Spleen (tissue), 11 donors: ENCODE data around the gene CLEC3A. TPM values are rescaled to one million over a fixed set of nuclear protein-coding genes. Genes with fewer than 3 reads are reported as not detected.

ENCODE experiments used
- DNase-seq: peaks from one replicate; pipeline ENCODE4 v3.0.0-alpha.2; 2020
- H3K27ac ChIP-seq, 8 donors: fragments of 200-600 bp; sonication (generic) in 7 of 8; 1 replicate in 4 of 8; 2 replicates in 4 of 8; pipeline versions ENCODE4 v1.5.0 to v1.8.0; 2016 to 2021; ENCODE audit warnings: inconsistent platforms in 4 of 8, mild to moderate bottlenecking in 4 of 8, moderate library complexity in 1 of 8
- H3K27me3 ChIP-seq, 7 donors: fragments of 200-600 bp; sonication (generic) in 6 of 7; replicated peaks in 1 of 7; 1 replicate in 4 of 7; 2 replicates in 3 of 7; pipeline versions ENCODE4 v1.5.0 to v1.8.0; 2016 to 2021; ENCODE audit warnings: inconsistent platforms in 3 of 7, mild to moderate bottlenecking in 1 of 7
- H3K36me3 ChIP-seq, 6 donors: fragments of 200-600 bp; sonication (generic) in 5 of 6; 1 replicate in 4 of 6; 2 replicates in 2 of 6; pipeline versions ENCODE4 v1.5.0 to v1.8.0; 2016 to 2021; ENCODE audit warnings: inconsistent platforms in 2 of 6
- H3K4me1 ChIP-seq, 6 donors: fragments of 200-600 bp; sonication (generic) in 5 of 6; 1 replicate in 3 of 6; 2 replicates in 3 of 6; pipeline versions ENCODE4 v1.5.0 to v1.8.0; 2016 to 2021; ENCODE audit warnings: inconsistent platforms in 3 of 6
- H3K4me3 ChIP-seq, 8 donors: fragments of 200-600 bp; sonication (generic) in 7 of 8; 1 replicate in 4 of 8; 2 replicates in 4 of 8; pipeline versions ENCODE4 v1.5.0 to v1.8.0; 2016 to 2021; ENCODE audit warnings: inconsistent platforms in 4 of 8, mild to moderate bottlenecking in 4 of 8, moderate library complexity in 2 of 8
- H3K9me3 ChIP-seq, 8 donors: fragments of 200-600 bp; sonication (generic) in 7 of 8; 1 replicate in 4 of 8; 2 replicates in 4 of 8; pipeline versions ENCODE4 v1.5.0 to v1.8.0; 2016 to 2021; ENCODE audit warnings: inconsistent platforms in 4 of 8
- POLR2A ChIP-seq, 3 donors: fragments of 450-650 bp; IDR thresholded peaks; one replicate each; pipeline ENCODE4 v1.5.1; 2017; ENCODE audit warnings: antibody characterized with exemption in 3 of 3, mild to moderate bottlenecking in 1 of 3
- POLR2AphosphoS5 ChIP-seq, 3 donors: sonication (generic); formaldehyde crosslinking; IDR thresholded peaks; one replicate each; pipeline ENCODE4 v1.5.1; 2017; ENCODE audit warnings: antibody characterized with exemption in 3 of 3
- WGBS, 5 donors: extraction: QIAGEN DNeasy Blood & Tissue Kit in 3 of 5; methylation state at CpG; one replicate each; pipeline versions ENCODE4 v1.1.5 to v1.1.7; 2013 to 2018; 5-methylcytosine and 5-hydroxymethylcytosine counted together
- intact Hi-C: fragments of 100-400 bp; cut with DNase I; formaldehyde crosslinking; loops from one replicate; pipeline ENCODE4 v1.15.0; 2023; ENCODE audit warnings: low total_unique reads
- polyA plus RNA-seq, 3 donors: library from polyadenylated mRNA; stranded (reverse); fragments of 200-250 nt; gene quantifications; one replicate each; pipeline ENCODE4 v1.2.1, GENCODE V29; 2013
- total RNA-seq, 7 donors: library from RNA; depleted of rRNA in 3 of 7; stranded (reverse); fragments of >200 nt in 3 of 7; fragmentation: NEBNext Ultra II Directional in 4 of 7; extraction: Animal tissue kit (Norgen Biotek cat#: 25700) in 4 of 7; gene quantifications; one replicate each; pipeline versions ENCODE4 v1.1.0 to v1.2.1, GENCODE V29; 2016 to 2021
- TF ChIP-seq, protein P1 (sequence below), 11 experiments: fragments of 200-600 bp in 7 of 11; fragments of 450-650 bp in 4 of 11; sonication (generic) in 4 of 11; IDR thresholded peaks in 8 of 11; conservative IDR thresholded peaks in 3 of 11; 1 replicate in 7 of 11; 2 replicates in 4 of 11; pipeline versions ENCODE4 v1.4.0 to v1.8.0; 2016 to 2021; ENCODE audit warnings: antibody characterized with exemption in 11 of 11, inconsistent platforms in 4 of 11, mild to moderate bottlenecking in 1 of 11
- donor health status: healthy with polysubstance abuse.
- donor health status: DM: no; HTN: no; CAD: no; lungs with moderate emphysema.
- donor health status: DM: no; HTN: no; CAD: no.
- donor health status: Bipolar disorder and iron deficiency.
- donor health status: healthy.
- donor health status: DM: no; HTN: no; CAD: no.
- donor health status: DM: yes; HTN: yes; CAD: no.

CLEC3A gene
- total and polyA plus RNA-seq, 10 donors = not detected

DNA sequence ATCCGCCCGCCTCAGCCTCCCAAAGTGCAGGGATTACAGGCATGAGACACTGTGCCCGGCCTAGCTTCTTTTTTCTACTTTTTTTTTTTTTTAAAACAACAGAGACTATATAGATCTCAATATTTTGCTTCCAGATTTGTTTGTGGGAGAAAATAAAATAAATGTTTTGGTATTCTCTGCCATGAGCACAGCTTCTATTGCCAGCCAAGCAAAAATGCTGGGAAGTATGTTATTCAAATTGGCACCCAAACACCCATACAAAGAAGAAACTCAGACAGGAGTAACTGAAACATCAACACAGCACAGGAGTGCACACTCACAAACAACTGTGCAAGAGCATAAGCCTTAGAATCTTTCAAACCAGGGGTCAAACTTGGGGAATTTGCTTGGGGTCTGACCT, 37.2 kb upstream of the CLEC3A start:
- WGBS, 5 donors = 83 to 94% (median 88%) methylated on average over 3 of the region's 3 CpGs
- intact Hi-C loops = no loop called here
- TF ChIP-seq POLR2AphosphoS5 (IDR thresholded peaks at IDR 0.05) = no peak
- TF ChIP-seq POLR2A (IDR thresholded peaks at IDR 0.05) = no peak

DNA sequence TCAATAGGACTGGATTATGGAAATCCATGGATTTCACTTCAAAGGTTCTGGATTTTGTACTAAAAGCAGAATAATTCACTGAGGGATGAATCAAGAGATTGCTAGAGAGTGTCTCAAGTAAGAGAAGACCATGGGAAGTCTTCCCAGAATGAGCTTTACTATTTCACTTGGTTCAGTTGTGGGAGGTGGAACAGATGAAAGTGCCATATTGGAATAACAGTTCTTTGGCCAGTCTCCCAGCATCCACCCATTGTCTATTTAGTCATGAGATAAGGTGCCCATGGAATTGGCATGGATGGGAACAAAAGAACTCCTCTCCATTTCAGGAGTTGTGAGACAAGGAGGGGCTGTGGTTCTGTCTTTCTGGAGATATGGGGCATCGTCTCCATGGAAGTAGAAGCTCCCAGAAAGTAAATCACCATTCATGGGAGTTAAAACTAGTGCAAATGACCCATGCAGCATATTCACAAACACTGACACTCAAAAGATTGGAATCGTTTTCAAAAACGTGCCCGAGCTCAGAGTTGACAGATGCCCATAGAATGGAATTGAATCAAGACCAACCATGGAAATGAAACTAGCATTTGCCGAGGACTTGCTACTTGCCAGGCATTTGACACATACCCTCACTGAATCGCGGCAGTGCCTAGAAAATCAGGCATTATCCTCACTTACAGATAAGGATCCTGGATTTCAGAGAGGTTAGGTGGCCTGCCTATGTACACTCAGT, 36.2 kb upstream of the CLEC3A start:
- Histone ChIP-seq H3K4me3 (no peak overlapping the region), H3K27ac (no peak overlapping the region), H3K9me3 (no peaks in the 10 kb centered on the region), H3K36me3 (no peaks in the 10 kb centered on the region), H3K4me1 (no peaks in the 10 kb centered on the region), H3K27me3 (peaks cover 0 to 6% (median 0%) of the 10 kb centered on the region in 7 donors)
- no peak for DNase-seq
- TF ChIP-seq, protein P1, sequence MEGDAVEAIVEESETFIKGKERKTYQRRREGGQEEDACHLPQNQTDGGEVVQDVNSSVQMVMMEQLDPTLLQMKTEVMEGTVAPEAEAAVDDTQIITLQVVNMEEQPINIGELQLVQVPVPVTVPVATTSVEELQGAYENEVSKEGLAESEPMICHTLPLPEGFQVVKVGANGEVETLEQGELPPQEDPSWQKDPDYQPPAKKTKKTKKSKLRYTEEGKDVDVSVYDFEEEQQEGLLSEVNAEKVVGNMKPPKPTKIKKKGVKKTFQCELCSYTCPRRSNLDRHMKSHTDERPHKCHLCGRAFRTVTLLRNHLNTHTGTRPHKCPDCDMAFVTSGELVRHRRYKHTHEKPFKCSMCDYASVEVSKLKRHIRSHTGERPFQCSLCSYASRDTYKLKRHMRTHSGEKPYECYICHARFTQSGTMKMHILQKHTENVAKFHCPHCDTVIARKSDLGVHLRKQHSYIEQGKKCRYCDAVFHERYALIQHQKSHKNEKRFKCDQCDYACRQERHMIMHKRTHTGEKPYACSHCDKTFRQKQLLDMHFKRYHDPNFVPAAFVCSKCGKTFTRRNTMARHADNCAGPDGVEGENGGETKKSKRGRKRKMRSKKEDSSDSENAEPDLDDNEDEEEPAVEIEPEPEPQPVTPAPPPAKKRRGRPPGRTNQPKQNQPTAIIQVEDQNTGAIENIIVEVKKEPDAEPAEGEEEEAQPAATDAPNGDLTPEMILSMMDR (IDR thresholded peaks at IDR 0.05 in 8 of 11, conservative IDR thresholded peaks at IDR 0.05 in 3 of 11) = no peak
- TF ChIP-seq POLR2A (IDR thresholded peaks at IDR 0.05) = no peak
- intact Hi-C loops = no loop called here
- whole genome bisulfite sequencing, 5 donors = 88 to 95% (median 91%) methylated on average over 7 of the region's 7 CpGs

More for the DNA sequence above, 37.2 kb upstream of the CLEC3A start:
- H3K4me3 ChIP-seq = no peak overlapping the region
- no peak overlapping the region for H3K27ac ChIP-seq
- H3K4me1 ChIP-seq = no peaks in the 10 kb centered on the region
- H3K27me3 ChIP-seq = peaks cover 0 to 6% (median 0%) of the 10 kb centered on the region in 7 donors
- no peaks in the 10 kb centered on the region for H3K36me3 ChIP-seq
- no peak for DNase-seq
- no peaks in the 10 kb centered on the region for H3K9me3 ChIP-seq

DNA sequence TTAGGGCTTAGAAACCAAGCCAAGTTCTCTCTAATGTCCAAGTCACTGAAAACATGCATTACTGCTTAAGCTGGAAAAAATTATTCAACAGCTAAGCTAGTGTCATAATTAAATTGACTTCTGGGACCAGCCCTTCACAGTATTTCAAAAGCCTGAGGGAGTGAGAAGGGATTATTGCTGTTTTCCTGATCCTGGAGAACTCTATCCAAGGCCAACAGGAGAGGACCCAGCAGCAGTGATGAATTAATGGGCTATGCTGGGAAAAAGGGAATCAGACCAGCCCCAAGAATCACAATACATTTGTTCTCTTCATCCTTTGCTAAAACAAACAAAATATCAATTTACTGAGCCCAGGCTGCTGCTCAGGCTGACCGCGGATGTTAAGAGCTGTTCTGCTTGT, 34.5 kb upstream of the CLEC3A start:
- TF ChIP-seq, protein P1 (IDR thresholded peaks at IDR 0.05 in 8 of 11, conservative IDR thresholded peaks at IDR 0.05 in 3 of 11) = no peak
- TF ChIP-seq POLR2AphosphoS5 (IDR thresholded peaks at IDR 0.05) = no peak
- no peak for TF ChIP-seq POLR2A (IDR thresholded peaks at IDR 0.05)
- 84 to 97% (median 89%) methylated on average over 2 of the region's 2 CpGs for WGBS, 5 donors
- Histone ChIP-seq H3K27me3 (peaks cover 0 to 11% (median 0%) of the 10 kb centered on the region in 7 donors), H3K9me3 (no peaks in the 10 kb centered on the region), H3K4me1 (no peaks in the 10 kb centered on the region), H3K36me3 (no peaks in the 10 kb centered on the region), H3K4me3 (no peak overlapping the region), H3K27ac (no peak overlapping the region)
- DNase-seq = no peak
- intact Hi-C loops = no loop called here

DNA sequence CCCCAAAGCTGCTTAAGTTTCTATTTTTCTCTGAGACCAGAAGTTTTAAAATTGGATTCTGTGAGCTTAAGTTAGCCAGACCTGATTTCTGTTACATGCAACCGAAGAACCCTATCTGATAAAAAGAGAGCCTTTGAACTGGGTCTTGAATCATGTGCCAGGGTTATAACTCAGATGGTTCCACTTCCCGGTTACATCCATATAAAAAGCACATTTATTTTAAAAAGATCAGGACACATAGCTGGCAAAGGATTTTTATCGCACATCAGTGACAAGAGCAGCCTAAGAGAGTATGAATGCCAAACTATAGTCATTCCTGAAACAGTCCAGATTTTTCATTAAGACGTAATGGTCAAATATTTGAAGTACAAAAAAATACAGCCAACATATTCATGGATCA, 32.5 kb upstream of the CLEC3A start:
- no peaks in the 10 kb centered on the region for H3K36me3 ChIP-seq
- no peak overlapping the region for H3K27ac ChIP-seq
- no peaks in the 10 kb centered on the region for H3K4me1 ChIP-seq
- DNase-seq = no peak
- H3K9me3 ChIP-seq = peaks cover 0 to 4% (median 0%) of the 10 kb centered on the region in 8 donors
- 83 to 93% (median 91%) methylated on average over 4 of the region's 4 CpGs for WGBS, 5 donors
- no peak overlapping the region for H3K4me3 ChIP-seq
- intact Hi-C loops = no loop called here
- H3K27me3 ChIP-seq = peaks cover 0 to 11% (median 0%) of the 10 kb centered on the region in 7 donors
- TF ChIP-seq, protein P1 (IDR thresholded peaks at IDR 0.05 in 8 of 11, conservative IDR thresholded peaks at IDR 0.05 in 3 of 11) = no peak
- TF ChIP-seq POLR2AphosphoS5 (IDR thresholded peaks at IDR 0.05) (no peak), POLR2A (IDR thresholded peaks at IDR 0.05) (no peak)
